Measurements from ENCODE around the gene G6PC2. TPM values are rescaled to one million over a fixed set of nuclear protein-coding genes. Genes with fewer than 3 reads are reported as not detected.

The G6PC2 gene
- total RNA-seq, 1 experiment from 2014 or later, result not detected

DNA sequence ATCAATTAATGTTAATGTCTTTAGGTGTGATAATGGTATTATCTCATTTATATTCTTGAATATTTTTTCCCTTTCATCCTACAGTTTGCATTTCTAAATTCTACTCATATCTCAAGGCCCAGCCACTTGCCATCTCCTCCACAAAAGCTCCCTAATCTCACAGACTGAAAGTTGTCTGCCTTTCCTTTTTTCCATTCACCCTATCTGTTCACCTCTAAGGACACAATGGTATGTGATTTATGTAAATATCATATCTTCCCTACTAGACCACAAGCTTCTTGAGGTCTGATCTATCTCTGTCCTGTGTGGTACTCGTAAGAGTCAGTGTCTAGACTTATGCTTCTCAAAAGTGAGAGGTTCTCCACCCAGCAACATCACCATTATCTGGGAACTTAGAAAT is 7.0 kb upstream of the G6PC2 start:
- DNase-seq (no peak), ATAC-seq (no peak)
- Histone ChIP-seq H3K9me3 (ENCODE audit: low read length) (no peaks in the 10 kb centered on the region), H3K4me1 (ENCODE audit: insufficient read depth, low read length) (peaks cover 7% of the 10 kb centered on the region), H3K9me2 (replicated peaks; ENCODE audit: low read length) (no peaks in the 10 kb centered on the region), H3K27me3 (ENCODE audit: low read length) (0 out of 2 replicates have a peak, but pooled peaks cover 6% of the 10 kb centered on the region), H4K20me1 (ENCODE audit: low read length) (no peaks in the 10 kb centered on the region), H3K4me3 (ENCODE audit: low read length) (no peak overlapping the region), H3K4me2 (ENCODE audit: low read length) (no peak overlapping the region), H3K9ac (ENCODE audit: low read length) (no peak overlapping the region), H3K36me3 (ENCODE audit: low read depth, low read length) (no peaks in the 10 kb centered on the region), H3K79me2 (ENCODE audit: low read length) (peaks cover 11% of the 10 kb centered on the region), H2AFZ (ENCODE audit: low read length) (no peak overlapping the region), H3K27ac (ENCODE audit: low read length) (no peak overlapping the region), H3F3A (ENCODE audit: low read length, unreplicated experiment) (no peaks in the 10 kb centered on the region)
- ChIA-PET CTCF (no interaction called here), POLR2A (ENCODE audit: unreplicated experiment) (no interaction called here)
- TF ChIP-seq, protein P1, sequence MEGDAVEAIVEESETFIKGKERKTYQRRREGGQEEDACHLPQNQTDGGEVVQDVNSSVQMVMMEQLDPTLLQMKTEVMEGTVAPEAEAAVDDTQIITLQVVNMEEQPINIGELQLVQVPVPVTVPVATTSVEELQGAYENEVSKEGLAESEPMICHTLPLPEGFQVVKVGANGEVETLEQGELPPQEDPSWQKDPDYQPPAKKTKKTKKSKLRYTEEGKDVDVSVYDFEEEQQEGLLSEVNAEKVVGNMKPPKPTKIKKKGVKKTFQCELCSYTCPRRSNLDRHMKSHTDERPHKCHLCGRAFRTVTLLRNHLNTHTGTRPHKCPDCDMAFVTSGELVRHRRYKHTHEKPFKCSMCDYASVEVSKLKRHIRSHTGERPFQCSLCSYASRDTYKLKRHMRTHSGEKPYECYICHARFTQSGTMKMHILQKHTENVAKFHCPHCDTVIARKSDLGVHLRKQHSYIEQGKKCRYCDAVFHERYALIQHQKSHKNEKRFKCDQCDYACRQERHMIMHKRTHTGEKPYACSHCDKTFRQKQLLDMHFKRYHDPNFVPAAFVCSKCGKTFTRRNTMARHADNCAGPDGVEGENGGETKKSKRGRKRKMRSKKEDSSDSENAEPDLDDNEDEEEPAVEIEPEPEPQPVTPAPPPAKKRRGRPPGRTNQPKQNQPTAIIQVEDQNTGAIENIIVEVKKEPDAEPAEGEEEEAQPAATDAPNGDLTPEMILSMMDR (conservative IDR thresholded peaks at IDR 0.05; ENCODE audit: low read depth, low read length), result no peak
- TF ChIP-seq EZH2 (IDR thresholded peaks at IDR 0.05; ENCODE audit: low read length, unreplicated experiment) (no peak), EZH2phosphoT487 (IDR thresholded peaks at IDR 0.05; ENCODE audit: borderline replicate concordance, low read length) (no peak)
- BruUV-seq (replicated peaks), result no TSS peak
- intact Hi-C loops (cut with micrococcal nuclease), result no loop called here

DNA sequence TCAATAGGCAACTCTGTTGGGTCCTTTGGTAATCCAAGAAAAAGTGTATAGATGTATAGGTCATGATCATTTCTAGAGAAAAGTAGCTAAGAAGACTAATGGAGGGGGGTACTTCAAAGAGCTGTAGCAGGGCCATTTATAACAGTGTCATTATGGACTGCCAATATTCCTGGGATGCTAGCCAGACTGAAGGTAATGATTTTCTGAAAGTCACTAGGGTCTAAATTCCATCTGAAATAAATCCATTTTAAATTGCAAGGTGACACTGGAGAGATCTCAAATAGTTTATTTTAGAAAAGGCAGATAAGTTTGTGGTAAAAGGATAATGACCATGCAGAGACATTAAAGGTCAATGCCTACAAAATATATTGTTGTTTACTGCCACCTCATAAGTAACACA is 6.4 kb upstream of the G6PC2 start:
- intact Hi-C loops (cut with micrococcal nuclease), result no loop called here

DNA sequence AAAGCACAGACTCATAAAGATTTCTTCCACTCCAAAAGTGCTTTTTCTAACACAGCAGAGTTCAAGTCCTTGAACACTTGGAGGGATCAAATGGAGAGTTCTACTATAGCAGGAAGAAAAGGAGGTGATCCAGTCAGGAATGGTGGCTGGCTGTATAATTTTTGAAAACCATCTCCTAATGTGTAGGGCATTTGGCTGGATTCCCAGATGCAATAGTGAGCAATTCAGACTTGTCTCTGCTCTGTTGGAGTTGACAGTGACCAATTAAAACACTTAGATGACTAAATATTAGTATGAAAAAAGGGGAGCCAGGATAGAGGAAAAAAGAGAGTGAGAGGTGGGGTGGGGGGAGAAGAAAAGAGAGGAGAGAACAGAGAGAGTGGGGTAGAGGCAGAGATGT is 5.3 kb upstream of the G6PC2 start:
- TF ChIP-seq, protein P1 (conservative IDR thresholded peaks at IDR 0.05; ENCODE audit: low read depth, low read length), result no peak
- TF ChIP-seq EZH2phosphoT487 (IDR thresholded peaks at IDR 0.05; ENCODE audit: borderline replicate concordance, low read length) (no peak), EZH2 (IDR thresholded peaks at IDR 0.05; ENCODE audit: low read length, unreplicated experiment) (no peak)
- H3K27me3 ChIP-seq (ENCODE audit: low read length), result peaks cover 16% of the 10 kb centered on the region; the same call in 1 of the 2 replicates
- no peak overlapping the region for H3K4me3 ChIP-seq (ENCODE audit: low read length)
- no peaks in the 10 kb centered on the region for H3K4me1 ChIP-seq (ENCODE audit: insufficient read depth, low read length)
- no peaks in the 10 kb centered on the region for H4K20me1 ChIP-seq (ENCODE audit: low read length)
- peak; percentile 16 for DNase-seq
- H3K79me2 ChIP-seq (ENCODE audit: low read length), result no peaks in the 10 kb centered on the region
- no TSS peak for BruUV-seq (replicated peaks)
- H3K9me2 ChIP-seq (replicated peaks; ENCODE audit: low read length), result no peaks in the 10 kb centered on the region
- no peaks in the 10 kb centered on the region for H3F3A ChIP-seq (ENCODE audit: low read length, unreplicated experiment)
- H3K9ac ChIP-seq (ENCODE audit: low read length), result no peak overlapping the region
- ATAC-seq, result no peak
- H3K27ac ChIP-seq (ENCODE audit: low read length), result no peak overlapping the region
- ChIA-PET POLR2A (ENCODE audit: unreplicated experiment) (no interaction called here), CTCF (no interaction called here)
- H3K36me3 ChIP-seq (ENCODE audit: low read depth, low read length), result no peaks in the 10 kb centered on the region
- intact Hi-C loops (cut with micrococcal nuclease), result no loop called here
- no peaks in the 10 kb centered on the region for H3K9me3 ChIP-seq (ENCODE audit: low read length)
- no peak overlapping the region for H2AFZ ChIP-seq (ENCODE audit: low read length)
- H3K4me2 ChIP-seq (ENCODE audit: low read length), result no peak overlapping the region

More for the DNA sequence above, 6.4 kb upstream of the G6PC2 start:
- 0 out of 2 replicates have a peak, but pooled peaks cover 6% of the 10 kb centered on the region for H3K27me3 ChIP-seq (ENCODE audit: low read length)
- CTCF ChIA-PET, result no interaction called here
- no peaks in the 10 kb centered on the region for H3K9me3 ChIP-seq (ENCODE audit: low read length)
- no peaks in the 10 kb centered on the region for H3K36me3 ChIP-seq (ENCODE audit: low read depth, low read length)
- H3K9me2 ChIP-seq (replicated peaks; ENCODE audit: low read length), result no peaks in the 10 kb centered on the region
- no peak overlapping the region for H3K9ac ChIP-seq (ENCODE audit: low read length)
- H3K4me1 ChIP-seq (ENCODE audit: insufficient read depth, low read length), result 0 out of 2 replicates have a peak, but pooled peaks cover 3% of the 10 kb centered on the region
- H2AFZ ChIP-seq (ENCODE audit: low read length), result no peak overlapping the region
- no peak overlapping the region for H3K4me3 ChIP-seq (ENCODE audit: low read length)
- H4K20me1 ChIP-seq (ENCODE audit: low read length), result no peaks in the 10 kb centered on the region
- no peaks in the 10 kb centered on the region for H3F3A ChIP-seq (ENCODE audit: low read length, unreplicated experiment)
- BruUV-seq (replicated peaks), result no TSS peak
- POLR2A ChIA-PET (ENCODE audit: unreplicated experiment), result no interaction called here
- DNase-seq (no peak), ATAC-seq (no peak)
- no peak overlapping the region for H3K27ac ChIP-seq (ENCODE audit: low read length)
- no peak overlapping the region for H3K4me2 ChIP-seq (ENCODE audit: low read length)
- TF ChIP-seq EZH2phosphoT487 (IDR thresholded peaks at IDR 0.05; ENCODE audit: borderline replicate concordance, low read length), result no peak
- TF ChIP-seq, protein P1 (conservative IDR thresholded peaks at IDR 0.05; ENCODE audit: low read depth, low read length), result no peak
- TF ChIP-seq EZH2 (IDR thresholded peaks at IDR 0.05; ENCODE audit: low read length, unreplicated experiment), result no peak
- H3K79me2 ChIP-seq (ENCODE audit: low read length), result peaks cover 5% of the 10 kb centered on the region

All from PC-3 (cell line).